ENCODE measurements around the gene YY1AP1.

The YY1AP1 gene

DNA sequence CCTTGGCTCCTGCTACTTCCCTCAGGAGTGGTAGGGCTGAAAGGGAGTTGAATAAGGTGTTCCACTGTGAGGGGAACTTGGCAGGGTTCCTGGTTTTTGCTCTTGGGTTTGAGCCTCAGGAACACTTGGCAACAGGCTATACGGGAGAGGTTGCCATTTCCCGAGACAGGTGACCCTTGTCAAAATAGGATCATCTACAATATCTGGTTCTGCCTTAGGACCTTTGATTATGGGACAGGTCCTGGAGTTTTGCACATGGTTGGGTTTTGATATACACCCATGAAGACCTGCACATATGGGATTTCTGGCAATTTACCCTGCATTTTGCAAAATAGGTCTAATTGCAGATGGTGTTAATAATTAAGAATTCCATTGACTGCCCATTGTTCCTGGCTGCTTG lies 31.1 kb downstream of the YY1AP1 start:
- TF ChIP-seq, protein P1, sequence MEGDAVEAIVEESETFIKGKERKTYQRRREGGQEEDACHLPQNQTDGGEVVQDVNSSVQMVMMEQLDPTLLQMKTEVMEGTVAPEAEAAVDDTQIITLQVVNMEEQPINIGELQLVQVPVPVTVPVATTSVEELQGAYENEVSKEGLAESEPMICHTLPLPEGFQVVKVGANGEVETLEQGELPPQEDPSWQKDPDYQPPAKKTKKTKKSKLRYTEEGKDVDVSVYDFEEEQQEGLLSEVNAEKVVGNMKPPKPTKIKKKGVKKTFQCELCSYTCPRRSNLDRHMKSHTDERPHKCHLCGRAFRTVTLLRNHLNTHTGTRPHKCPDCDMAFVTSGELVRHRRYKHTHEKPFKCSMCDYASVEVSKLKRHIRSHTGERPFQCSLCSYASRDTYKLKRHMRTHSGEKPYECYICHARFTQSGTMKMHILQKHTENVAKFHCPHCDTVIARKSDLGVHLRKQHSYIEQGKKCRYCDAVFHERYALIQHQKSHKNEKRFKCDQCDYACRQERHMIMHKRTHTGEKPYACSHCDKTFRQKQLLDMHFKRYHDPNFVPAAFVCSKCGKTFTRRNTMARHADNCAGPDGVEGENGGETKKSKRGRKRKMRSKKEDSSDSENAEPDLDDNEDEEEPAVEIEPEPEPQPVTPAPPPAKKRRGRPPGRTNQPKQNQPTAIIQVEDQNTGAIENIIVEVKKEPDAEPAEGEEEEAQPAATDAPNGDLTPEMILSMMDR (IDR thresholded peaks at IDR 0.05; ENCODE audit: low read depth, low read length, missing control alignments): no peak
- DNase-seq (ENCODE audit: low read depth): no peak

DNA sequence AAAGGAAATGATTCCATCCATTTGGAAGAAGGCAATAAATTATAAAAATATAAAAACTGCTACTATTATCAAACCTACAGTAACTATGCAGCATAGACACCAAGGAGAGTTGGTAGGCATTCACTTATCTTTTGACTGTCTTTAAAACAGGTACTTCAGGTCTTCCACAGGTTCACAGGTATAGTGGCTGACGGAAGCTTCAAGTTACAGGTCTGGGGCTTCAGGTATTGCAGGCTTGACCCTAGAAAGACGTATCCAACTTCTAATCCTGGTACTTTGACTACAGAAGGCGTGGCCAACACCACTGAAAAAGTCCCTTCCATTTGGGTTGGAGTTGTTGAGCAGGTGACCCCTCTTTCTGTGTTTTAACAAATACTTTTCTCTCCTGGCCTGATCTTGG lies 35.6 kb downstream of the YY1AP1 start:
- DNase-seq (ENCODE audit: low read depth): no peak
- TF ChIP-seq, protein P1 (IDR thresholded peaks at IDR 0.05; ENCODE audit: low read depth, low read length, missing control alignments): no peak
- H3K4me3 ChIP-seq (ENCODE audit: low read depth, low read length): no peak overlapping the region

More for the DNA sequence above, 31.1 kb downstream of the YY1AP1 start:
- no peak overlapping the region for H3K4me3 ChIP-seq (ENCODE audit: low read depth, low read length)

DNA sequence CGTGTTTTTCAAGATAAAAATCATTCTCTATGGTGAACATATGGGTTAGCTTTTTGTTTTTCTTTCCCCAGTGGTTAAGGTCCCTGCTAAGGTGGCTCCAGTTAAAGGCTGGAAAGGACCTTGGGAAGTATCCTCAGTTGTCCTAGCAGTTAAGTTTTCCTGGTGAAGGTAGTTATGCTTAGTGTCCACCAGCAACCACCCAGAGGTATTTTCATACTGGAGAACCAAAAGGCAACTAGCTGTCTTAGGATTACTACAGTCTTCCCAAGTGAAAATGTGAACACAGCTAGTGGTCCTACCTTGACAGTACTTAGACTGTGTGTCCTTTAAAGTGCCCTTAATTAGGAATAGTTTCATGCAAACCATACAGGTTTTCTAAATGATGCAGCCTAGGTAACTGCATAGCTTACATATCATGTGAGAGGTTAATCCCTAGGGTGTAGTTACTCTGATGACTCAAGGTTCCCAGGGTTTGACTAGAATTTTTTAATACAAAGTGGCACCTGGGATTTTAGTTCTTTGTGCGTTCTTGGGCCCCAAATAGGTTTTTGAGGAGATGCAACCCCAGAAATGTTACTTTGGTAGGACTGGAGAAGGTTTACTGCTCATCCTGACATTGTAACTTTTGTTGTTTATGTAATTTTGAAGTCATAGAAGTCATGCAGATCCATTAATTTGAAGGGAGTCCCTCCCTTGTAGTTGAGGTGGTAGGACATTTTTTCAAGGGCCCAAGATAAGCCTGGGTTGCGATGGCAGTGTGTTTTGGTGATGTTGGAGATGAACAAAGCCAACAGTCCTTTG lies 36.5 kb downstream of the YY1AP1 start:
- no peak overlapping the region for H3K4me3 ChIP-seq (ENCODE audit: low read depth, low read length)
- DNase-seq (ENCODE audit: low read depth): no peak

DNA sequence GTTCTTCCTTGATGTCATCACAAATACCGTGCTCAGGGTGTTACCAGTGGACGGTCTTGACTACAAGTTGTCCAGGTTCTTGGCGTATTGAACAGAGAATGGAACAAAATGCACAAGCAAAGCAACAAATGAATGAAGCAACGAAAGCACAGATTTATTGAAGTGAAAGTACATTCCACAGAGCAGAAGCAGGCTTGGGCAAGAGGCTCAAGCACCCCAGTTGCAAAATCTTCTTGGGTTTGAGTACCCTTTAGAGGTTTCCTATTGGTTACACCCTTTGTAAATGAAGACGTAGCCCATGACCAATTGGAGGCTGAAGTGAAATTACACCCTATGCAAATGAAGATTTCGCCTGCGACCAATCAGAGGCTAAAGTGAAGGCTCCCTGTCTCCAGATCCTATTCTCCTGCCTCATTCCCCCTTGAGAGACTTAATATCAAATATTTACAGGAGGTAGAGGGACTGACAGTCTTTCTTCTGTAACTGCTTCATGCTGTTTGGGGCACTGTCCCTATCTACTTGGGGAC lies 38.3 kb downstream of the YY1AP1 start:
- no peak overlapping the region for H3K4me3 ChIP-seq (ENCODE audit: low read depth, low read length)
- no peak for DNase-seq (ENCODE audit: low read depth)
- TF ChIP-seq, protein P1 (IDR thresholded peaks at IDR 0.05; ENCODE audit: low read depth, low read length, missing control alignments): no peak

More for the DNA sequence above, 36.5 kb downstream of the YY1AP1 start:
- TF ChIP-seq, protein P1 (IDR thresholded peaks at IDR 0.05; ENCODE audit: low read depth, low read length, missing control alignments): no peak

DNA sequence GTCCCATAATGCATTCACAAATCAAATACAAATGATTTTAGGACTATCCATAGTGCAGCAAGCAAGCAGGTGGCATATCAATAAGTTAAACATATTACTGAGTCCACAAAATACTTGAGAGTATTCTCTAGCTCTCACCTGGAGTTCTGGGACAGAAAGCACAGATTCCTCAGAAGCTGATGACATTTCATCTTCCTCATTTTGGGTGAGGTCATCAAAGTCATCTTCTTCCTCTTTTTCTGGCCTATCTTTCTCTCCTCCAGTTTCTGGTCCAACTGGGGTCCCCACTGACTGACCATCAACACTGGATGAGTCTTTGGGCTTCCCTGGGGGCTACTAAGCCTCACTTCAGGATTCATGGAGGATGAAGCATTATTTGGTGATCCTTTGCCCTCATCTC lies 38.9 kb downstream of the YY1AP1 start:
- no peak overlapping the region for H3K4me3 ChIP-seq (ENCODE audit: low read depth, low read length)
- no peak for DNase-seq (ENCODE audit: low read depth)
- TF ChIP-seq, protein P1 (IDR thresholded peaks at IDR 0.05; ENCODE audit: low read depth, low read length, missing control alignments): no peak

DNA sequence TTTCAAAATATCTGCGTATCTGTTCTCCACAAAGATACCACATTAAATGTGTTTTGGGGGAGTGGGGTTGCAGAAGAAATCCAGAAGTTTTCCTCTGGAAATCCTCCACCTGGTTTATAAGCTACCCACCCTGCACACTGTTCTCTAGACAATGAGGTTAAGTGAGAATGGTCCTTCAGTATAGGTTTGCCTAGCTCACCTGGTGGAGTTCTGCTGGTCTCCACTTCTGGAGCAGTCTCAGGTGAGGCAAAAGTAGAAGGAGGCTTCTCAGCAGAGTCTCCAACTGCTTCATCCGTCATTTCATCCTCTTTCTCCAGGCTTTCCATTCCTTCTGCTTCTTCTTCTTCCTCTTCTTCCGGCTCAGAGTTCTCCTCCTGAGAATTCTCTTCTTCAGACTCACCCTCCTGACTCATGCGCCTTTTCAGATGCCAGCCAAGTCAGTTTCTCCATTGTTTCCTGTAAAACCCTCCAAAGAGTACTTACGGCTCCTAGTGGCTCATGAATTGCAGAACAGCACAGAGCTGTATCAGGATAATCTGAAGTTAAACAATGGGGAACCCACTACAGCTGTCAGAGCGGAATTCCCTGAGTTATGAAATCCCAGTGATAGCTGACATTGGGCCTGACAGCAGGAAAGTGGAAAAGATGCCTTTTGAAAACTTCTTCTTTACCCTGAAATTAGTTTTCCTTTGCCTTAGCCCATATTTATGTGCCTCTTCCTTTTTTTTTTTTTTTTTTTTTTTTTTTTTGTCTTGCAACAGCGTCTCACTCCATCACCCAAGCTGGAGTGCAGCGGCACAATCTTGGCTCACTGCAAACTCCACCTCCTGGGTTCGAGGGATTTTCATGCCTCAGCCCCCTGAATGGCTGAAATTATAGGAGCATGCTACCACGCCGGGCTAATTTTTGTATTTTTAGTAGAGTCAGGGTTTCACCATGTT lies 40.1 kb downstream of the YY1AP1 start:
- DNase-seq (ENCODE audit: low read depth): no peak
- H3K4me3 ChIP-seq (ENCODE audit: low read depth, low read length): no peak overlapping the region
- TF ChIP-seq, protein P1 (IDR thresholded peaks at IDR 0.05; ENCODE audit: low read depth, low read length, missing control alignments): no peak

All from GM12864 (cell line).